ENCODE measurements around the gene TSPAN9. TPM values are rescaled to one million over a fixed set of nuclear protein-coding genes. Genes with fewer than 3 reads are reported as not detected.

TSPAN9 gene
- polyA plus RNA-seq, 1 donor (not counting 4 experiments of a cell fraction or from before 2014, with no cell fraction given): 27.5 TPM

GRCh38 chr12:3189282-3189681 is 112.1 kb downstream of the TSPAN9 start:
- Histone ChIP-seq H3K79me2 (ENCODE audit: control insufficient read depth, insufficient read depth, low read length) (no peaks in the 10 kb centered on the region), H3K27me3 (ENCODE audit: control insufficient read depth, extremely low read depth, insufficient read depth, low read length) (no peaks in the 10 kb centered on the region), H3K9ac (ENCODE audit: control insufficient read depth, extremely low read depth, insufficient read depth, low read length) (no peak overlapping the region), H2AFZ (ENCODE audit: control insufficient read depth, low read length) (no peak overlapping the region), H3K27ac (ENCODE audit: control insufficient read depth, insufficient read depth, low read length) (no peak overlapping the region), H3K9me1 (ENCODE audit: control insufficient read depth, extremely low read depth, insufficient read depth, low read length) (no peaks in the 10 kb centered on the region), H3K9me3 (ENCODE audit: control insufficient read depth, low read depth, low read length) (no peaks in the 10 kb centered on the region), H3K4me3 (ENCODE audit: control insufficient read depth in 2 of 3, extremely low read depth in 1 of 3, insufficient read depth in 2 of 3, low read depth in 1 of 3, low read length in 3 of 3) (no peak overlapping the region), H4K20me1 (ENCODE audit: control insufficient read depth, extremely low read depth, insufficient read depth, low read length) (peaks cover 8% of the 10 kb centered on the region), H3K36me3 (ENCODE audit: control insufficient read depth in 2 of 2, extremely low read depth in 1 of 2, insufficient read depth in 2 of 2, low read length in 2 of 2) (no peaks in the 10 kb centered on the region), H3K4me2 (ENCODE audit: control insufficient read depth, extremely low read depth, insufficient read depth, low read depth, low read length) (no peak overlapping the region), H3K4me1 (ENCODE audit: control insufficient read depth, extremely low read depth, insufficient read depth, low read length) (peaks cover 7% of the 10 kb centered on the region)
- dilution Hi-C loops (cut with MboI; ENCODE audit: extremely low pct_ligation_motif_present, low sequenced_read_pairs): no loop called here
- no peak for DNase-seq (ENCODE audit: low read depth, low spot score)
- TF ChIP-seq CTCF (optimal IDR thresholded peaks at IDR 0.05 in 1 of 3, IDR thresholded peaks at IDR 0.05 in 1 of 3, conservative IDR thresholded peaks at IDR 0.05 in 1 of 3; ENCODE audit: extremely low read depth in 1 of 3, insufficient read depth in 2 of 3, low read length in 3 of 3) (no peak), EZH2 (IDR thresholded peaks at IDR 0.05; ENCODE audit: low read length) (no peak)
- FAIRE-seq: no peak

- Histone ChIP-seq H3K9ac (ENCODE audit: control insufficient read depth, extremely low read depth, insufficient read depth, low read length) (no peak overlapping the region), H3K27ac (ENCODE audit: control insufficient read depth, insufficient read depth, low read length) (no peak overlapping the region), H3K4me2 (ENCODE audit: control insufficient read depth, extremely low read depth, insufficient read depth, low read depth, low read length) (no peak overlapping the region), H3K9me1 (ENCODE audit: control insufficient read depth, extremely low read depth, insufficient read depth, low read length) (no peaks in the 10 kb centered on the region), H3K4me1 (ENCODE audit: control insufficient read depth, extremely low read depth, insufficient read depth, low read length) (peaks cover 2% of the 10 kb centered on the region), H4K20me1 (ENCODE audit: control insufficient read depth, extremely low read depth, insufficient read depth, low read length) (peaks cover 10% of the 10 kb centered on the region), H3K79me2 (ENCODE audit: control insufficient read depth, insufficient read depth, low read length) (no peaks in the 10 kb centered on the region), H3K27me3 (ENCODE audit: control insufficient read depth, extremely low read depth, insufficient read depth, low read length) (no peaks in the 10 kb centered on the region), H3K4me3 (ENCODE audit: control insufficient read depth in 2 of 3, extremely low read depth in 1 of 3, insufficient read depth in 2 of 3, low read depth in 1 of 3, low read length in 3 of 3) (no peak overlapping the region), H2AFZ (ENCODE audit: control insufficient read depth, low read length) (no peak overlapping the region), H3K9me3 (ENCODE audit: control insufficient read depth, low read depth, low read length) (no peaks in the 10 kb centered on the region), H3K36me3 (ENCODE audit: control insufficient read depth in 2 of 2, extremely low read depth in 1 of 2, insufficient read depth in 2 of 2, low read length in 2 of 2) (no peaks in the 10 kb centered on the region)
- TF ChIP-seq CTCF (optimal IDR thresholded peaks at IDR 0.05 in 1 of 3, IDR thresholded peaks at IDR 0.05 in 1 of 3, conservative IDR thresholded peaks at IDR 0.05 in 1 of 3; ENCODE audit: extremely low read depth in 1 of 3, insufficient read depth in 2 of 3, low read length in 3 of 3) (no peak), EZH2 (IDR thresholded peaks at IDR 0.05; ENCODE audit: low read length) (no peak)
- dilution Hi-C loops (cut with MboI; ENCODE audit: extremely low pct_ligation_motif_present, low sequenced_read_pairs): no loop called here
- DNase-seq (ENCODE audit: low read depth, low spot score) (no peak), FAIRE-seq (no peak)
Observed at GRCh38 chr12:3190101-3190500, 112.9 kb downstream of the TSPAN9 start.
